ENCODE measurements around the gene RGL2. TPM values are rescaled to one million over a fixed set of nuclear protein-coding genes. Genes with fewer than 3 reads are reported as not detected.
"Not testable (repeated sequence)": the region's sequence is repeated elsewhere in the genome, so short reads cannot be mapped to it uniquely, and the experiment has no call there.

The RGL2 gene
- total RNA-seq, result 100 to 1,000 TPM in 1 of 4 donors, 10 to 100 TPM in 3; 34.4 to 118 (median 36.0) TPM

- Histone ChIP-seq H3K27me3 (no peaks in the 10 kb centered on the region), H3K4me3 (peak within 1 kb of the TSS; percentile 55 to 66), H3K4me1 (peaks cover 0 to 7% of the 10 kb centered on the region in 2 donors), H3K27ac (peak within 1 kb of the TSS; percentile 95), H3K9me3 (no peaks in the 10 kb centered on the region), H3K36me3 (no peaks in the 10 kb centered on the region)
- DNase-seq, result peak; percentile 84
- TF ChIP-seq CTCF (IDR thresholded peaks at IDR 0.05) (no peak), POLR2A (IDR thresholded peaks at IDR 0.05) (no peak)
- intact Hi-C loops (cut with DNase I; ENCODE audit: low total_unique reads), result loop anchor here (10.0 kb wide), 2 partner anchors 94 to 126 kb away; partner anchors contain the start of genes HSD17B8, RING1, RXRB and SLC39A7
Observed at GRCh38 chr6:33298773-33299236, at the start of gene RGL2. TSS of gene RGL2 (minus strand) at chr6:33298942. CDS start at chr6:33298610, 332 bp downstream.

DNA sequence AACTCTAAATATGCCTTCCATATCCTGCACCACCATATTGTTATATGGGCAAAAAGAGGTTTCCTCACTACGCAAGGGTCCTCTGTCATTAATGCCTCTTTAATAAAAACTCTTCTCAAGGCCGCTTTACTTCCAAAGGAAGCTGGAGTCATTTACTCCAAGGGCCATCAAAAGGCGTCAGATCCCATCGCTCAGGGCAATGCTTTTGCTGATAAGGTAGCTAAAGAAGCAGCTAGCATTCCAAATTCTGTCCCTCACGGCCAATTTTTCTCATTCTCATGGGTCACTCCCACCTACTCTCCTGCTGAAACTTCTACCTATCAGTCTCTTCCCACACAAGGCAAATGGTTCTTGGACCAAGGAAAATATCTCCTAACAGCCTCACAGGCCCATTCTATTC lies 49.1 kb upstream of the RGL2 start:
- DNase-seq, result no peak

GRCh38 chr6:33346972-33347371 lies 48.2 kb upstream of the RGL2 start:
- H3K9me3 ChIP-seq; DNase-seq; intact Hi-C loops (cut with DNase I; ENCODE audit: low total_unique reads); H3K27ac ChIP-seq; H3K36me3 ChIP-seq; H3K4me3 ChIP-seq; H3K4me1 ChIP-seq; H3K27me3 ChIP-seq: not testable (repeated sequence)

More for the DNA sequence above, 49.1 kb upstream of the RGL2 start:
- Histone ChIP-seq H3K4me3 (no peak overlapping the region), H3K36me3 (no peaks in the 10 kb centered on the region), H3K9me3 (no peaks in the 10 kb centered on the region), H3K4me1 (no peaks in the 10 kb centered on the region), H3K27ac (no peak overlapping the region), H3K27me3 (no peaks in the 10 kb centered on the region)
- TF ChIP-seq CTCF (IDR thresholded peaks at IDR 0.05) (no peak), POLR2A (IDR thresholded peaks at IDR 0.05) (no peak)
- intact Hi-C loops (cut with DNase I; ENCODE audit: low total_unique reads), result no loop called here

GRCh38 chr6:33344701-33345697 lies 46.3 kb upstream of the RGL2 start:
- no peaks in the 10 kb centered on the region for H3K27me3 ChIP-seq
- peak; percentile 69 to 81 for DNase-seq
- intact Hi-C loops (cut with DNase I; ENCODE audit: low total_unique reads), result no loop called here
- H3K27ac ChIP-seq, result peak overlapping the region; percentile 1 to 7
- peak; percentile 54 to 72 (median 70) for TF ChIP-seq CTCF (IDR thresholded peaks at IDR 0.05)
- TF ChIP-seq POLR2A (IDR thresholded peaks at IDR 0.05), result no peak
- H3K9me3 ChIP-seq, result no peaks in the 10 kb centered on the region
- H3K4me1 ChIP-seq, result no peaks in the 10 kb centered on the region
- H3K4me3 ChIP-seq, result no peak overlapping the region
- H3K36me3 ChIP-seq, result no peaks in the 10 kb centered on the region

- H3K27me3 ChIP-seq, result no peaks in the 10 kb centered on the region
- TF ChIP-seq POLR2A (IDR thresholded peaks at IDR 0.05), result no peak
- no peak for TF ChIP-seq CTCF (IDR thresholded peaks at IDR 0.05)
- no peaks in the 10 kb centered on the region for H3K36me3 ChIP-seq
- intact Hi-C loops (cut with DNase I; ENCODE audit: low total_unique reads), result no loop called here
- no peaks in the 10 kb centered on the region for H3K9me3 ChIP-seq
- no peak overlapping the region for H3K27ac ChIP-seq
- no peak overlapping the region for H3K4me3 ChIP-seq
- H3K4me1 ChIP-seq, result no peaks in the 10 kb centered on the region
- no peak for DNase-seq
Observed at GRCh38 chr6:33343953-33344611, 45.3 kb upstream of the RGL2 start.

DNA sequence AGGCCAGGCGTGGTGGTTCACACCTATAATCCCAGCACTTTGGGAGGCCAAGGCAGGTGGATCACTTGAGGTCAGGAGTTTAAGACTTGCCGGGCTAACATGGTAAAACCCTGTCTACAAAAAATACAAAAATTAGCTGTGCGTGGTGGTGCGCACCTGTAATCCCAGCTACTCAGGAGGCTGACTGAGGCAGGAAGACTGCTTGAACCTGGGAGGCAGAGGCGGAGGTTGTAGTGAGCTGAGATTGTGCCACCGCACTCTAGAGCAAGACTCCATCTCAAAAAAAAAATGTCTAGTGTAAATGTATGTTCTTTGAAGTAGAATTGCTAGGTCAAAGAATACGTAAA lies 44.8 kb upstream of the RGL2 start:
- H3K27me3 ChIP-seq; intact Hi-C loops (cut with DNase I; ENCODE audit: low total_unique reads); H3K4me1 ChIP-seq; H3K36me3 ChIP-seq; H3K4me3 ChIP-seq; DNase-seq; H3K9me3 ChIP-seq; H3K27ac ChIP-seq: not testable (repeated sequence)

Measured in uterus (tissue), 4 donors.